Coronary artery (tissue), 2 donors: ENCODE measurements around the gene AQP2.

ENCODE experiments used
- DNase-seq: peaks from one replicate; pipeline ENCODE4 v3.0.0-alpha.2; 2017; ENCODE audit warnings: low spot score
- H3K27ac ChIP-seq, 2 donors: fragments of 200-600 bp; sonication (generic); one replicate each; pipeline ENCODE4 v1.5.1; 2016 to 2019
- H3K4me3 ChIP-seq: fragments of 200-600 bp; sonication (generic); 2 replicates; pipeline ENCODE4 v1.5.1; 2016; ENCODE audit warnings: mild to moderate bottlenecking, moderate library complexity
- TF ChIP-seq, protein P1 (sequence below): fragments of 200-600 bp; sonication (generic); IDR thresholded peaks from one replicate; pipeline ENCODE4 v1.5.1; 2019; ENCODE audit warnings: antibody characterized with exemption

Gene AQP2

GRCh38 chr12:49990273-49990672 is 39.7 kb downstream of the AQP2 start:
- H3K27ac ChIP-seq: no peak overlapping the region
- DNase-seq: no peak
- TF ChIP-seq, protein P1, sequence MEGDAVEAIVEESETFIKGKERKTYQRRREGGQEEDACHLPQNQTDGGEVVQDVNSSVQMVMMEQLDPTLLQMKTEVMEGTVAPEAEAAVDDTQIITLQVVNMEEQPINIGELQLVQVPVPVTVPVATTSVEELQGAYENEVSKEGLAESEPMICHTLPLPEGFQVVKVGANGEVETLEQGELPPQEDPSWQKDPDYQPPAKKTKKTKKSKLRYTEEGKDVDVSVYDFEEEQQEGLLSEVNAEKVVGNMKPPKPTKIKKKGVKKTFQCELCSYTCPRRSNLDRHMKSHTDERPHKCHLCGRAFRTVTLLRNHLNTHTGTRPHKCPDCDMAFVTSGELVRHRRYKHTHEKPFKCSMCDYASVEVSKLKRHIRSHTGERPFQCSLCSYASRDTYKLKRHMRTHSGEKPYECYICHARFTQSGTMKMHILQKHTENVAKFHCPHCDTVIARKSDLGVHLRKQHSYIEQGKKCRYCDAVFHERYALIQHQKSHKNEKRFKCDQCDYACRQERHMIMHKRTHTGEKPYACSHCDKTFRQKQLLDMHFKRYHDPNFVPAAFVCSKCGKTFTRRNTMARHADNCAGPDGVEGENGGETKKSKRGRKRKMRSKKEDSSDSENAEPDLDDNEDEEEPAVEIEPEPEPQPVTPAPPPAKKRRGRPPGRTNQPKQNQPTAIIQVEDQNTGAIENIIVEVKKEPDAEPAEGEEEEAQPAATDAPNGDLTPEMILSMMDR: no peak

GRCh38 chr12:49998453-49998852 is 47.9 kb downstream of the AQP2 start:
- H3K27ac ChIP-seq: no peak overlapping the region
- H3K4me3 ChIP-seq: no peak overlapping the region
- no peak for DNase-seq
- TF ChIP-seq, protein P1: no peak

More at GRCh38 chr12:49990273-49990672, 39.7 kb downstream of the AQP2 start:
- H3K4me3 ChIP-seq: no peak overlapping the region

DNA sequence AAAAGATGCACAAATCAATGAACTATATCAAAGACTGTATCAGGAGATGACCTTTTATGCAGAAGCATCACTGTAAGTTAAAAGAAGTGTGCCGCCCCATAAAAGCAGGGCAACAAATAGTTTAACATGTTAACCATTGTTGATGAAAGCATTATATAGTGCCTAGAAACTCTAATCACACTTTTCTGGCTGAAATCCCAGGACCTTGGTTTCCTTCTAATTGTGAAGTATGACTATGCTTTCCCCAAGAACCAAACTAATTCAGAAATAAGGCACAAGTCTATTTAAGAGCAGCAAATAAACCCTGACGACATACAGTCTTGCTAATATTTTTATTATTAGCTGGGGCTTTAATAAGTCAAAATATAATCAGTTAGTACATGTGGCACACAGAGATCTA is 53.1 kb downstream of the AQP2 start:
- H3K4me3 ChIP-seq: no peak overlapping the region
- H3K27ac ChIP-seq: no peak overlapping the region
- DNase-seq: no peak
- TF ChIP-seq, protein P1: no peak

DNA sequence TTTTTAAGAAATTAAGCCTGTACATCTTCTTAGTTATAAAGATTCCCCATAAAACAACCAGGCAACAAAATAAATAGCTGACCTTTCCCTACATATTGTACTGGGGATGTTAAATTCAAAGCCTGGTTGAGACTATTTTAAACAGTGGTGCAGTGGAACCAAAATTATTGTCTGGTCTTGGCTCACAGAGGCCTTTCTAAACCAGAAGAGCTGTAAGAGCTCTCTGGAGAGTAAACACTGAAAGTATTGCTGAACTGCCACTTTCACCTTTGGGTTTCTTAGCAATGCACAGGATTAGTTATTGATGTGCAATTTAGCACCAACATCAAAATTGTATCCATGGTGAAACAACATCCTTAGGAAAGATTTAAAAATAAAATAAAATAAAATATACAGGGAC is 54.2 kb downstream of the AQP2 start:
- TF ChIP-seq, protein P1: no peak
- Histone ChIP-seq H3K4me3 (no peak overlapping the region), H3K27ac (no peak overlapping the region)
- DNase-seq: no peak

GRCh38 chr12:50005175-50005574 is 54.6 kb downstream of the AQP2 start:
- DNase-seq: no peak
- TF ChIP-seq, protein P1: no peak
- no peak overlapping the region for H3K4me3 ChIP-seq
- no peak overlapping the region for H3K27ac ChIP-seq

DNA sequence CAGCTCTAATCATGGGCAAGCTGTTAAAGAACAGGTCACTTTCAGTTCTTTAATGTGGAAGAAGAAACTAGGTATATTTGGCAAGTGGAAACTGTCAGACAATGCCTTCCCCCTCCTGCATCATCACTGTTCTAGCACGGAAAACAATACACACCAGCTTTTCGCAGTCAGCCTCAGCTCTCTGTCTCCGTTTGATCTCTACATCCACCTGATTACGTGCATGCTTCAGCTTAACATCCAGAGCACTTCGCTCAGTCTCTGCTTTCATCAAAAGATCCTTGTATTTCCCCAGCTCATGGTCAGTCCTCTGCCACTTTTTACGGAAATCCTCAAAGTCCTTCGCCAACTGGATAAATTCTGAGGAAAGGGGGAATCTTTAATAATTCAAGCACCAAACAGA is 55.7 kb downstream of the AQP2 start:
- no peak for DNase-seq
- no peak overlapping the region for H3K4me3 ChIP-seq
- H3K27ac ChIP-seq: no peak overlapping the region
- TF ChIP-seq, protein P1: no peak

DNA sequence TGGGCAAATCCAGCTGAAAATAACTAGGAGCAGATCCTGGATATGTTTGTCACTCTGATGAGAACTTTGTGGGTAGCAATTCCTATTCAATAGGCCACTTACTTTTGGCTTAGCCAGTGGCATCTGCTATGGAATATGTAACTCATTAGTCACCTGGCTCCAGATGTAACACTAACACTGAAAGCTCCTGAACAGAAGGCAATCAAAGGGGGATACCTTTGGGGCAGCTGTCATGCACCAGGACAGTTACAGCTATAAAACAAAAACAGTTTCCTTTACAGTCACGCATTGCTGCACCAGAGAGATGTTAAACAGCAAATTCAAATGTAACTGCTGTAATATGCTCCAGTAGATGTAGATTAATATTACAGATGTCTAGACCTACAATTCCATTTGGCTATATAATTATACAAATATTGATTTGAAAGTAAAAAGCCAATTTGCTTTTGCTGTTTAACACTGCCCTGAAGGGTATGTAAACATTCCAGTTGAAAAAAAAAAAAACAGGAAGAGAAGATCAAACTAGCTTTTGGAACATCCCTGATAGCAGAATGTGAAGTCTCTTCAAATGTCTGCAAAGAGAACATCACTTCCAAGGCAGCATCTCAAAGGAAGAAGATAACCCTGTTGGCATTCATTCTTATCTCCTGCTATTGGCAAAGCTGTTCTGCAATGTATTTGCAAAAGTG is 56.4 kb downstream of the AQP2 start:
- no peak for DNase-seq
- Histone ChIP-seq H3K27ac (no peak overlapping the region), H3K4me3 (no peak overlapping the region)
- TF ChIP-seq, protein P1: no peak
